ENCODE measurements around the gene MCMBP. TPM values are rescaled to one million over a fixed set of nuclear protein-coding genes. Genes with fewer than 3 reads are reported as not detected.

MCMBP gene
- total RNA-seq, 1 experiment from 2014 or later: 148 TPM

DNA sequence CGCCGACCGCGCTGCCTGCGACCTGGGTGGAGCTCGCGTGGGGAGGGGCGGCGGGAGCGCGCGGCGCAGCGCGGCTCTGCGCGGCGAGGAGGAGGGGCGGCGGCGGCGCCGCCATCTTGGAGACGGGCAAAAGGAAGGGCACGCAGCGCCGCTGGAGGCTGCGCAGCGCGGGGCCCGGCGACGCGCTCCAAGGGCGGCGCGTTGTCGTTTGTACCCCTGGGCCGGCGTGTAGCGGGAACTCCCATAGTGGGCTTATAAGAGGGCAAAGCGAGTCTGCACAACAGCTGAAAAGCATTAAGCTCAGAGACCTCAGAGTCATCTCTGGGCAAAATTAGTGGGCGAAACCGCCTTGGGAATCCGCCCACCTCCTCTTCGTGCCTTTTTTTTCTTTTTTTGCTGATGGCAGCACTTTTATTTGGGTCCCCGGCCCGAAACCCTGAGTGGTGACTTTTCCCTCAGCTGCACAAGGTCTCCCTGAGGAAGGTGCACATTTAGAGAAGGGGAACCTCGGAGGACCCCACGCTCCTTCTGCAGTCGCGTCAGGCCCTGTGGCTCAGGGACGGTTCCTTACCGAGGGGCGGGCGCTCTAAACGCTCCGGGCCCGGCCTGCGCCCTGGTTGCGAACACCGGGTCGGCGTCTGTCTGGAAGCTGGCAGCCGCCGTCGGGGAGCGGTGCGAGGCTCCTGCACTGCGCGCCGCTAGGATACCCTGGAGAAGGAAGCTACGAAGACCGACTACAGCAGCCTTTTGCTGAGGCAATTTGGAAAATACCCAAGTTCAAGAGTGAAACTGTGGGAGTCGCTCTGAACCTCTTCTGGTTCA is 428 bp upstream of the MCMBP start:
- DNase-seq (ENCODE audit: low read depth, low spot score): peak; percentile 84
- RAD21 ChIA-PET (ENCODE audit: low non-redundant PET in 1 of 2, low total read pairs in 2 of 2, uncharacterized antibody in 2 of 2, unreplicated experiment in 2 of 2): no interaction called here
- Histone ChIP-seq H2AFZ (ENCODE audit: low read depth, low read length, poor library complexity, severe bottlenecking) (peak overlapping the region; percentile 42), H3K79me2 (ENCODE audit: insufficient read depth, low read length) (peaks cover 42% of the 10 kb centered on the region), H3K9me3 (ENCODE audit: control insufficient read depth in 1 of 2, insufficient read depth in 1 of 2, low read depth in 1 of 2, low read length in 2 of 2) (no peaks in the 10 kb centered on the region), H3K36me3 (ENCODE audit: control insufficient read depth in 1 of 2, insufficient read depth in 2 of 2, low read length in 2 of 2) (no peaks in the 10 kb centered on the region), H3K4me3 (replicated peaks in 1 of 2; ENCODE audit: low read depth in 1 of 2, low read length in 2 of 2) (peak overlapping the region; percentile 69 to 76), H4K20me1 (ENCODE audit: insufficient read depth) (peaks cover 32% of the 10 kb centered on the region; the same call in 1 of the 2 replicates), H3K4me1 (ENCODE audit: control insufficient read depth in 1 of 2, insufficient read depth in 2 of 2, low read length in 2 of 2) (peaks cover 13 to 23% of the 10 kb centered on the region in 2 experiments), H3K9ac (ENCODE audit: low read length) (peak overlapping the region; percentile 80), H3K27me3 (ENCODE audit: insufficient read depth, low read length) (no peaks in the 10 kb centered on the region), H3K27ac (ENCODE audit: low read depth, low read length) (peak overlapping the region; percentile 90), H3K4me2 (ENCODE audit: low read length) (peak overlapping the region; percentile 94), H3K9me2 (ENCODE audit: insufficient read depth) (no peaks in the 10 kb centered on the region)
- intact Hi-C loops (cut with micrococcal nuclease): loop anchor here (1.0 kb wide), 1 partner anchor 19 kb away; the partner anchor contains the start of gene SEC23IP
- TSS peak; percentile 90 for BruUV-seq (replicated peaks)
- CTCF ChIA-PET: interaction anchor here (0.9 to 3.0 kb wide), 3 partner anchors 13 to 17 kb away, joined by 3 to 22 read pairs (median 6); no protein-coding TSS in a partner anchor
- TF ChIP-seq, protein P1, sequence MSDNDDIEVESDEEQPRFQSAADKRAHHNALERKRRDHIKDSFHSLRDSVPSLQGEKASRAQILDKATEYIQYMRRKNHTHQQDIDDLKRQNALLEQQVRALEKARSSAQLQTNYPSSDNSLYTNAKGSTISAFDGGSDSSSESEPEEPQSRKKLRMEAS (IDR thresholded peaks at IDR 0.05): peak; percentile 90; the same call in 1 of the 2 replicates
- TF ChIP-seq RAD21 (IDR thresholded peaks at IDR 0.05; ENCODE audit: low read depth): no peak
- TF ChIP-seq FOSL1 (IDR thresholded peaks at IDR 0.05; ENCODE audit: low read depth): no peak
- TF ChIP-seq EZH2phosphoT487 (IDR thresholded peaks at IDR 0.05; ENCODE audit: borderline replicate concordance): no peak
- TF ChIP-seq, protein P2, sequence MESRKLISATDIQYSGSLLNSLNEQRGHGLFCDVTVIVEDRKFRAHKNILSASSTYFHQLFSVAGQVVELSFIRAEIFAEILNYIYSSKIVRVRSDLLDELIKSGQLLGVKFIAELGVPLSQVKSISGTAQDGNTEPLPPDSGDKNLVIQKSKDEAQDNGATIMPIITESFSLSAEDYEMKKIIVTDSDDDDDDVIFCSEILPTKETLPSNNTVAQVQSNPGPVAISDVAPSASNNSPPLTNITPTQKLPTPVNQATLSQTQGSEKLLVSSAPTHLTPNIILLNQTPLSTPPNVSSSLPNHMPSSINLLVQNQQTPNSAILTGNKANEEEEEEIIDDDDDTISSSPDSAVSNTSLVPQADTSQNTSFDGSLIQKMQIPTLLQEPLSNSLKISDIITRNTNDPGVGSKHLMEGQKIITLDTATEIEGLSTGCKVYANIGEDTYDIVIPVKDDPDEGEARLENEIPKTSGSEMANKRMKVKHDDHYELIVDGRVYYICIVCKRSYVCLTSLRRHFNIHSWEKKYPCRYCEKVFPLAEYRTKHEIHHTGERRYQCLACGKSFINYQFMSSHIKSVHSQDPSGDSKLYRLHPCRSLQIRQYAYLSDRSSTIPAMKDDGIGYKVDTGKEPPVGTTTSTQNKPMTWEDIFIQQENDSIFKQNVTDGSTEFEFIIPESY (IDR thresholded peaks at IDR 0.05; ENCODE audit: extremely low read depth, insufficient replicate concordance, low read length): peak; percentile 83
- TF ChIP-seq CEBPB (IDR thresholded peaks at IDR 0.05; ENCODE audit: low read depth): no peak
- TF ChIP-seq, protein P3, sequence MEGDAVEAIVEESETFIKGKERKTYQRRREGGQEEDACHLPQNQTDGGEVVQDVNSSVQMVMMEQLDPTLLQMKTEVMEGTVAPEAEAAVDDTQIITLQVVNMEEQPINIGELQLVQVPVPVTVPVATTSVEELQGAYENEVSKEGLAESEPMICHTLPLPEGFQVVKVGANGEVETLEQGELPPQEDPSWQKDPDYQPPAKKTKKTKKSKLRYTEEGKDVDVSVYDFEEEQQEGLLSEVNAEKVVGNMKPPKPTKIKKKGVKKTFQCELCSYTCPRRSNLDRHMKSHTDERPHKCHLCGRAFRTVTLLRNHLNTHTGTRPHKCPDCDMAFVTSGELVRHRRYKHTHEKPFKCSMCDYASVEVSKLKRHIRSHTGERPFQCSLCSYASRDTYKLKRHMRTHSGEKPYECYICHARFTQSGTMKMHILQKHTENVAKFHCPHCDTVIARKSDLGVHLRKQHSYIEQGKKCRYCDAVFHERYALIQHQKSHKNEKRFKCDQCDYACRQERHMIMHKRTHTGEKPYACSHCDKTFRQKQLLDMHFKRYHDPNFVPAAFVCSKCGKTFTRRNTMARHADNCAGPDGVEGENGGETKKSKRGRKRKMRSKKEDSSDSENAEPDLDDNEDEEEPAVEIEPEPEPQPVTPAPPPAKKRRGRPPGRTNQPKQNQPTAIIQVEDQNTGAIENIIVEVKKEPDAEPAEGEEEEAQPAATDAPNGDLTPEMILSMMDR (IDR thresholded peaks at IDR 0.05 in 2 of 3, conservative IDR thresholded peaks at IDR 0.05 in 1 of 3; ENCODE audit: borderline replicate concordance in 1 of 3, insufficient read depth in 1 of 3, low read depth in 2 of 3, low read length in 2 of 3): 0 out of 6 replicates have a peak, but pooled peaks of 1 of the 3 experiments have one; percentile 2
- TF ChIP-seq TCF7L2 (IDR thresholded peaks at IDR 0.05; ENCODE audit: borderline replicate concordance, extremely low read depth, insufficient read depth, insufficient read length): peak; percentile 70
- peak; percentile 82 for TF ChIP-seq EGR1 (IDR thresholded peaks at IDR 0.05; ENCODE audit: low read depth)
- peak; percentile 94 for TF ChIP-seq POLR2AphosphoS5 (IDR thresholded peaks at IDR 0.05; ENCODE audit: low read depth, low read length)
- TF ChIP-seq CBX3 (IDR thresholded peaks at IDR 0.05; ENCODE audit: low read depth): peak; percentile 67; the same call in 1 of the 2 replicates
- TF ChIP-seq ZNF274 (IDR thresholded peaks at IDR 0.05; ENCODE audit: low read depth, low read length): no peak
- TF ChIP-seq SP1 (IDR thresholded peaks at IDR 0.05; ENCODE audit: low read depth): peak; percentile 53; the same call in 1 of the 2 replicates
- TF ChIP-seq YY1 (IDR thresholded peaks at IDR 0.05; ENCODE audit: extremely low read depth, insufficient replicate concordance, low read depth, low read length): peak; percentile 100
- TF ChIP-seq SIN3A (IDR thresholded peaks at IDR 0.05; ENCODE audit: low read depth): peak; percentile 94; the same call in 1 of the 2 replicates
- TF ChIP-seq JUND (IDR thresholded peaks at IDR 0.05): no peak; the same call in 1 of the 2 replicates
- peak; percentile 56 for TF ChIP-seq POLR2A (IDR thresholded peaks at IDR 0.05; ENCODE audit: borderline replicate concordance, extremely low read depth, insufficient read depth, insufficient read length)
- no peak for TF ChIP-seq ELF1 (IDR thresholded peaks at IDR 0.05; ENCODE audit: borderline replicate concordance, low read depth)
- TF ChIP-seq, protein P4, sequence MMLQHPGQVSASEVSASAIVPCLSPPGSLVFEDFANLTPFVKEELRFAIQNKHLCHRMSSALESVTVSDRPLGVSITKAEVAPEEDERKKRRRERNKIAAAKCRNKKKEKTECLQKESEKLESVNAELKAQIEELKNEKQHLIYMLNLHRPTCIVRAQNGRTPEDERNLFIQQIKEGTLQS (IDR thresholded peaks at IDR 0.05): no peak
- peak; percentile 93 for ATAC-seq
- POLR2A ChIA-PET: interaction anchor here (1.0 to 3.2 kb wide), 7 partner anchors 10 to 666 kb away, joined by 3 to 20 read pairs (median 4); partner anchors contain the start of genes BAG3, GRK5 and SEC23IP
